Rectal smooth muscle tissue (tissue), 1 donor: ENCODE measurements around the gene PINK1.

Experiments
- H3K27ac ChIP-seq: one replicate; pipeline ENCODE4 v1.7.0; 2013; ENCODE audit warnings: low read depth, low read length, inconsistent platforms
- H3K27me3 ChIP-seq: one replicate; pipeline ENCODE4 v1.7.0; 2013; ENCODE audit warnings: low read length; ENCODE audit not compliant: control insufficient read depth, insufficient read depth
- H3K36me3 ChIP-seq: one replicate; pipeline ENCODE4 v1.7.0; 2013; ENCODE audit warnings: low read length; ENCODE audit not compliant: control insufficient read depth, insufficient read depth
- H3K4me1 ChIP-seq: one replicate; pipeline ENCODE4 v1.7.0; 2013; ENCODE audit warnings: low read length; ENCODE audit not compliant: control insufficient read depth, insufficient read depth
- H3K4me3 ChIP-seq: one replicate; pipeline ENCODE4 v1.7.0; 2013; ENCODE audit warnings: low read length
- H3K9ac ChIP-seq: one replicate; pipeline ENCODE4 v1.7.0; 2013; ENCODE audit warnings: low read length

PINK1 gene

DNA sequence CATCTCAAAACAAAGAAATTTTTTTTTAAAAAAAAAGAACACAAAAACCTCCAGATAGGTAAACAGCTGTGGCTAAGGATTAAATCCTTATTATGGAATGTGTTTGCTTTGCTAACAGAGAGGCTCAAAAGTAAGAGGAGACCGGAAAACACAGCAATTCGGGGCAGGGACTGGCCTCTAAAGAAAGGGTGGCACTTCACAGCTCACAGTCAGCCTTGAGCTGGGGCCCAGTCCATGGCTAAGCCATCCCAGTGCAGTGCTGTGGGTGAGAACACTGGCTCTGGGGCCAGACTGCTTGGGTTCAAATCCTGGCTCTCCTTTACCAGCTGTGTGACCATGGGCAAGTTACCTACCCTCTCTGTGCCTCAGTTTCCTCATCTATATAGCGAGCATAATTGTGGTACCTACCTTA, 56.4 kb downstream of the PINK1 start:
- H3K27ac ChIP-seq, result no peak overlapping the region
- no peaks in the 10 kb centered on the region for H3K36me3 ChIP-seq
- no peak overlapping the region for H3K4me3 ChIP-seq
- H3K27me3 ChIP-seq, result no peaks in the 10 kb centered on the region
- no peaks in the 10 kb centered on the region for H3K4me1 ChIP-seq
- no peak overlapping the region for H3K9ac ChIP-seq

DNA sequence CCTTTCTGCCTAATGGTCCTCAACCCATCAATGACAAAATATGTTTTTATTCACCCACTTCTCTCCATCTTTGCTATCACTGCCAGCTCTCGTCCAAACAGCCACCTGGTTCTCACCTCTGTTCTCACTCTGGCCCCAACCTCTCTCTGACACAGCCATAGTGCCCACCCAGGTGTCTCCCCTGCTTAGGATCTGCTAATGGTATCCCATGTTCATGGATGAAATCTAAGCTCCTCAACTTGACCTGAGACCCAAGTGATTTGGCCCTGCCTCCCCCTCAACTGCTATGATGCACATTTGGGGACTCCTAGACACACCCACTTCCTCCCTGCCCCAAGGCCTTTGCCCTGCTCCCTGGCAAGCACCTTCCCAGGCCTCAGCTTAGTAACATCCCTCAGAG, 58.6 kb downstream of the PINK1 start:
- Histone ChIP-seq H3K27me3 (no peaks in the 10 kb centered on the region), H3K9ac (no peak overlapping the region), H3K36me3 (no peaks in the 10 kb centered on the region), H3K4me1 (no peaks in the 10 kb centered on the region), H3K27ac (no peak overlapping the region), H3K4me3 (no peak overlapping the region)

DNA sequence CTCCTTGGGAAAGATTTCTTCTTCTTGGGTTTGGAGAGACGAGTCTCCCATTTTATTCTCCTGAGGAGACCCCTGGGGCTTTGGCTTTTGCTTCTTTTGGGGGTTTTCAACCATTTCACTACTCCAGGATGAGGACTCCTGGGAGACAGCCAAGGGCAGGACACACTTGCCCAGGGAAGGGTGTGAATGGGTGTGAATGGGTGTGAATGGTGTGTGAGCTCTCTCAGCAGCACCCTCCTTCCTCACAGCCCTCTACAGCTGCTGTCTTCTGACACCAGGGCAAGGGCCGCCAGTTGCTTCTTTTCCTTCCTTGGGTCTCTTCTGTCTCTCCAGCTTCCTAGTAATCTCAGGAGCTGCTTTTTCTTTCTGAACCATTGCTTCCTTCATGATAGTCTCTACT, 60.4 kb downstream of the PINK1 start:
- H3K27ac ChIP-seq, result no peak overlapping the region
- H3K27me3 ChIP-seq, result no peaks in the 10 kb centered on the region
- H3K9ac ChIP-seq, result no peak overlapping the region
- H3K36me3 ChIP-seq, result no peaks in the 10 kb centered on the region
- H3K4me1 ChIP-seq, result peaks cover 9% of the 10 kb centered on the region
- H3K4me3 ChIP-seq, result no peak overlapping the region

DNA sequence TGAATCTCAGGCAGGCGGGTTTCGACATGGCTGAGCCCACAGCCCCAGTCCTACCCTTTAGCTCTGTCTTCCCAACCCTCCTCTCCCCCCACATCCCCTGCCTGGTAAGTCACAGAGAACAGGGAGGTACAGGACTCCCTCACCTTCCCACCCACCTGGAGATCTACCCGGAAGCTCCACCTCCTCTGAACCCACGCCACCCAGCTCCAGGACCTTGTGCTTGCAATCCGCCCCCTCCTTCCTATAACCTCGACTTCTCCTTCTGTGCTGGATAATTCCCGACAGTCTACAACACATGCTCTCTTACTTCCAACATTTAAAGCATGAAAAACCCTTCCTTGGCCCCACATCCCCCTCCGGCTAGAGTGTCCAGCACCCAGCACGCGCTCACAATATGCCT, 62.3 kb downstream of the PINK1 start:
- Histone ChIP-seq H3K4me3 (no peak overlapping the region), H3K9ac (no peak overlapping the region)

DNA sequence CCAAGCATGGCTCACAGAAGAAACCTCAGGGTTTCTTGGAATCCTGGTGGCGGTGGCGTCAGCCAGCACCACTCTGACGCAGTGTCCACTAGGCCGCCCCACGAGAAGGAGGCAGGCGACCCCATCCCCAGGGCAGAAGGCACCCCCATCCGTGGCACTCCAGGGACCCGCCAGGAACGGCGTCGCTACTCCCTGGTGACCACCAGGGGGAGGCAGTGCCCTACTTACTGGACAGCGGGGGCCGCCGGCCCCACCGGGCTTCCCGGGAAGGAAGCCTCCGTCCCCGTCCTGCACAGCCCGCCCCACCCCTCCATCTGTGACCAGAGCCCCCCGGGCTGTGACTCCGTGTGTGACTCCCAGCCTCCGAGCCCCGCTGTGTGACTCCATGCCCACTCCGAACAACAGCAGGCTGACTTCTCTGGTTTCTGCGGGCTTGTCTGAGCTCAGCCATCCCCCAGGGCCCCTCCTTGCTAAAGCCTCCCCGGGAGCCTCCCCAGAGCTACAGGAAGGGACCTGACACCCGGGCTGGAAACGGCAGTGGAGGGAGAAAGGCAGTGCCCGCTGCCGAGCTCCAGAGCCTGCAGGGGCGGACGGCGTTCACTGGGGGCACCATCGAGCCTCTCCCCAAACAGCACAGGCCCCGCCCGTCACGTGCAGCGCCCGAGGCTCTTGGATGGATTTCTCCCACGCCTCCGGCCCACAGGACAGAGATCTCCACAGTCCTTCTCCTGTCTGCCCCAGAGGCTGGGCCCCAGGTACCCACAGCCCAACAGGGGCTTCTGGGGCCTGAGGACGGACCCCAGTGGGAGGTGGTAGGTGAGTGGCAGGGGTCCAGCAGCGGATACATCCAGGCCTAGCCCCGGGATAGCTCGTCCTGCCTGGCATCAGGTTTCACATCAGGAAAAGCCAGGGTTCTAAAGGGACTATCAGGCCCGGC, 63.4 kb downstream of the PINK1 start:
- Histone ChIP-seq H3K4me3 (peak overlapping the region; percentile 83), H3K4me1 (peaks cover 10% of the 10 kb centered on the region), H3K9ac (no peak overlapping the region), H3K36me3 (no peaks in the 10 kb centered on the region), H3K27ac (peak overlapping the region; percentile 81), H3K27me3 (no peaks in the 10 kb centered on the region)

More for the DNA sequence above, 62.3 kb downstream of the PINK1 start:
- Histone ChIP-seq H3K36me3 (no peaks in the 10 kb centered on the region), H3K27me3 (no peaks in the 10 kb centered on the region), H3K4me1 (peaks cover 10% of the 10 kb centered on the region), H3K27ac (no peak overlapping the region)

DNA sequence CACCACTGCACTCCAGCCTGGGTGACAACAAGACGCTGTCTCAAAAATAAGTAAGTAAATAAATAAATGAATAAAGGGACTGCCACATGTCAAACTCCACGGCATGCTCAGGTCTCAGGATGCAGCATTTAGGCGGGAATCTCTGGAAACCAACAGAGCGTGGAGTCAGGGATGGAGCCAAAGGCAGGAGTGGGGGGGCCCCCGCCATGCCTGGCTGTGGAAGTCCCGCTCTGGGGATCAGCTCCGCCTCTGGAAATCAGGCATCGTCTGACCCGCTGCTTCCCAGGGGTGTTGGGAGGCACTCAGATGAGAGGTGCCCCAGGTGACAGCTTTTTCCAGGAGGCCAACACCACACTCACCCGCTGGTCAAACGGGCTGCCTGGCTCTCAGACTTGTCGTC, 64.3 kb downstream of the PINK1 start:
- peaks cover 10% of the 10 kb centered on the region for H3K4me1 ChIP-seq
- no peaks in the 10 kb centered on the region for H3K36me3 ChIP-seq
- no peak overlapping the region for H3K4me3 ChIP-seq
- no peaks in the 10 kb centered on the region for H3K27me3 ChIP-seq
- H3K27ac ChIP-seq, result peak overlapping the region; percentile 81
- H3K9ac ChIP-seq, result no peak overlapping the region

DNA sequence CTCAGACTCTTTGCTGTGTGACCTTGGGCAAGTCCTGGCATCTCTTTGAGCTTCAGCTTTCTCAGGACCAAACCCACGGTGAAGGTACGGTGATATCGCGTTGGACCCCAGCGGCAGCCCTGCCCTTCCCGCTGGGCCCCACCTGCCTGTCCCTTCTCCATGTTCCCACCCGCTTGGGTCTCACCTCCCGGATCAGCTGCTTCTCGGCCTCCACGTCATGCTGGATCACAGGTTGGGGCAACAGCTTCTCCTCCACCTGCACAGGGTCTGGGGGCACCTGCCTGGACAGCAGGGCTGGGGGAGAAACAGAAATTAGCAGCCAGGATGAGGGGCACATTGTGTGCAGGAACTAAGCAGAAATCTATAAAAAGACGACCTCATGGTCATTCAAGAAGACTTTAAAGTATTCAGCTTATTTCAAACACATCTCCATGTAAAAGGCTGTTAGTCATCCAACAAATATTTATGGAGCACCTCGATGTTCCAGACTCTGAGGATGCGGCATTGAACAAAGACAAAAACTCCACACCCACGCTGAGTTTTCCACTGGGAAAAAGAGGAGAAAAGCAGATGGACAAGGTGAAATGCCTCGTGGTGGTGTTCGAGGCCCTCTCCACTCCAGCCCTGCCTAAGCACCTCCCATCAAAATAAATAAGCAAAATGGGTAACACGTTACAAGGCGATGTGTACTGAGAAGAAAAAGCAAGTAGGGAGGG, 65.1 kb downstream of the PINK1 start:
- Histone ChIP-seq H3K4me3 (no peak overlapping the region), H3K36me3 (no peaks in the 10 kb centered on the region), H3K9ac (no peak overlapping the region), H3K4me1 (peaks cover 10% of the 10 kb centered on the region), H3K27me3 (no peaks in the 10 kb centered on the region), H3K27ac (no peak overlapping the region)

DNA sequence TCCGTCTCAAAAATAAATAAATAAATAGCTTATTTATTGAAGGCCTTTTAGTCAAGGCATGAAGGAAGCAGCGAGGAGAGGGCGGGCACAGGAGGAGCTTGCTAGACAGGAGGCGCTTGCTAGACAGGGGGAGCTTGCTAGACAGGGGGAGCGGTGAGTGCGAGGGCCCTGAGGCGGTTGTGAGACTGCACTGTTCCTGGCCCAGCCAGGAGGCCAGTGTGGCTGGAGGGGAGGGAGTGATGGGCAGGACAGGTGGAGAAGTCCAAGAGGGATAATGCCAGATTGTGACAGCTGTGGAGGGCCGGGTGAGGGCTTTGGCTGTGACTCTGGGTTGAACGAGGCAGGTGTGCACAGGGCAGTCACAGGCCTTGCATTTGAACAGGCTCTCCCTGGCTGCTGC, 66.3 kb downstream of the PINK1 start:
- Histone ChIP-seq H3K9ac (no peak overlapping the region), H3K4me3 (no peak overlapping the region), H3K27me3 (no peaks in the 10 kb centered on the region), H3K27ac (no peak overlapping the region), H3K36me3 (no peaks in the 10 kb centered on the region), H3K4me1 (peaks cover 10% of the 10 kb centered on the region)

DNA sequence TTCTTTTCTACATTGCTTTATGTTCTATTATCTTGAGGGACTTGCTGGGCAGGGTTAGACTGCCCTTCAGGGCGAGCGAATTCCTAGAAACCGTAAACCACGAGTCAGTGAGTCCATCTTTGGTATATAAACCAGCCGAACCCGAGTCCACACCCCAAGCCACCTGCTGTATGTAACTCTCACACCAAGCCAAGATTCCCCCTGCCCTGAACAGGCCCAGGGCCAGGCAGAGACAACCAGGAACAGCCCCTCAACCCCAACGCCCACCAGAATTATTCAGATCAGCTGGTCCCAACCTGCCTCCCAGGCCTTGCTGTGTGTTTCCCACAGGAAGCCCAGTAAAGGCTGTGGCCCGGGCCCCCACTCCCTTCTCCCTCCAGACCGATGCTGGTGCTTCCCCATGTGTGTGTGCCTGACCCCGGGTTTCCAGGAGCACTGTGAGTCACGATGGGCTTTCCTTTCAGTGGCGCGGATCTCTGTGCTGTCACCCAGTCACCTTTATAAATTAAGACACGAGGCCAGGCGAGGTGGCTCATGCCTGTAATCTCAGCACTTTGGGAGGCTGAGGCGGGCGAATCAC, 67.5 kb downstream of the PINK1 start:
- H3K27ac ChIP-seq, result no peak overlapping the region
- peaks cover 10% of the 10 kb centered on the region for H3K4me1 ChIP-seq
- H3K27me3 ChIP-seq, result no peaks in the 10 kb centered on the region
- no peaks in the 10 kb centered on the region for H3K36me3 ChIP-seq
- no peak overlapping the region for H3K9ac ChIP-seq
- H3K4me3 ChIP-seq, result no peak overlapping the region
